Ishikawa (cell line): ENCODE measurements around the gene SPDYE4.

Experiments used
- CEBPB ChIP-seq: IDR thresholded peaks from 2 replicates; pipeline ENCODE4 v1.6.1; 2012
- CREB1 ChIP-seq: IDR thresholded peaks from 2 replicates; pipeline ENCODE4 v1.6.1; 2012; ENCODE audit warnings: low read depth
- EGR1 ChIP-seq: IDR thresholded peaks from 2 replicates; pipeline ENCODE4 v1.6.1; 2012
- EP300 ChIP-seq: IDR thresholded peaks from 2 replicates; pipeline ENCODE4 v1.6.1; 2012; ENCODE audit warnings: borderline replicate concordance
- FOXM1 ChIP-seq: IDR thresholded peaks from 2 replicates; pipeline ENCODE4 v1.6.1; 2012; ENCODE audit warnings: low read depth, borderline replicate concordance
- MAX ChIP-seq: IDR thresholded peaks from 2 replicates; pipeline ENCODE4 v1.6.1; 2012
- NFIC ChIP-seq: IDR thresholded peaks from 2 replicates; pipeline ENCODE4 v1.6.1; 2012
- RAD21 ChIP-seq: IDR thresholded peaks from 2 replicates; pipeline ENCODE4 v1.6.1; 2012; ENCODE audit warnings: low read depth
- REST ChIP-seq: IDR thresholded peaks from 2 replicates; pipeline ENCODE4 v1.6.1; 2012; ENCODE audit warnings: low read depth, mild to moderate bottlenecking
- TAF1 ChIP-seq: IDR thresholded peaks from 2 replicates; pipeline ENCODE4 v1.6.1; 2012; ENCODE audit warnings: low read depth, mild to moderate bottlenecking
- TCF12 ChIP-seq: IDR thresholded peaks from 2 replicates; pipeline ENCODE4 v1.6.1; 2012; ENCODE audit warnings: low read depth
- TEAD4 ChIP-seq: IDR thresholded peaks from 2 replicates; pipeline ENCODE4 v1.6.1; 2012
- USF1 ChIP-seq: IDR thresholded peaks from 2 replicates; pipeline ENCODE4 v1.6.1; 2012
- YY1 ChIP-seq: IDR thresholded peaks from 2 replicates; pipeline ENCODE4 v1.6.1; 2012; ENCODE audit warnings: low read depth
- ZBTB7A ChIP-seq: IDR thresholded peaks from 2 replicates; pipeline ENCODE4 v1.6.1; 2012; ENCODE audit warnings: low read depth

The SPDYE4 gene

GRCh38 chr17:8708025-8708461 lies 50.3 kb downstream of the SPDYE4 start:
- TF ChIP-seq REST = no peak
- TF ChIP-seq FOXM1 = no peak
- no peak for TF ChIP-seq EGR1
- TF ChIP-seq ZBTB7A = no peak
- TF ChIP-seq CEBPB = no peak

GRCh38 chr17:8707332-8708024 lies 50.9 kb downstream of the SPDYE4 start:
- TF ChIP-seq NFIC (no peak), TAF1 (no peak), EP300 (no peak)

- TF ChIP-seq MAX = no peak
- TF ChIP-seq FOXM1 = no peak
- TF ChIP-seq EP300 = no peak
- no peak for TF ChIP-seq CEBPB
- no peak for TF ChIP-seq NFIC
- TF ChIP-seq TAF1 = no peak
- TF ChIP-seq TCF12 = no peak
- no peak for TF ChIP-seq RAD21
- TF ChIP-seq YY1 = no peak
- no peak for TF ChIP-seq TEAD4
- no peak for TF ChIP-seq USF1
- no peak for TF ChIP-seq EGR1
- no peak for TF ChIP-seq ZBTB7A
- TF ChIP-seq CREB1 = no peak
These were observed 51.9 kb downstream of the SPDYE4 start for GRCh38 chr17:8706431-8706830.

GRCh38 chr17:8705427-8705826 lies 52.9 kb downstream of the SPDYE4 start:
- no peak for TF ChIP-seq NFIC

GRCh38 chr17:8703001-8703400 lies 55.3 kb downstream of the SPDYE4 start:
- no peak for TF ChIP-seq CEBPB
- TF ChIP-seq CREB1 = no peak
- TF ChIP-seq USF1 = no peak
- no peak for TF ChIP-seq RAD21
- TF ChIP-seq TCF12 = no peak
- no peak for TF ChIP-seq FOXM1
- TF ChIP-seq TAF1 = no peak
- TF ChIP-seq ZBTB7A = no peak
- TF ChIP-seq MAX = no peak
- TF ChIP-seq EP300 = no peak
- TF ChIP-seq YY1 = no peak

GRCh38 chr17:8701754-8702153 lies 56.6 kb downstream of the SPDYE4 start:
- no peak for TF ChIP-seq TAF1

- TF ChIP-seq MAX = no peak
- TF ChIP-seq TEAD4 = no peak
- no peak for TF ChIP-seq CREB1
These were observed 57.1 kb downstream of the SPDYE4 start for GRCh38 chr17:8701221-8701620.
